ENCODE results near the gene PARS2. TPM values are rescaled to one million over a fixed set of nuclear protein-coding genes. Genes with fewer than 3 reads are reported as not detected.

Gene PARS2
- total RNA-seq, 1 donor from 2014 or later: 5.1 TPM

GRCh38 chr1:54766726-54767125 is 2.4 kb upstream of the PARS2 start:
- TF ChIP-seq, protein P1, sequence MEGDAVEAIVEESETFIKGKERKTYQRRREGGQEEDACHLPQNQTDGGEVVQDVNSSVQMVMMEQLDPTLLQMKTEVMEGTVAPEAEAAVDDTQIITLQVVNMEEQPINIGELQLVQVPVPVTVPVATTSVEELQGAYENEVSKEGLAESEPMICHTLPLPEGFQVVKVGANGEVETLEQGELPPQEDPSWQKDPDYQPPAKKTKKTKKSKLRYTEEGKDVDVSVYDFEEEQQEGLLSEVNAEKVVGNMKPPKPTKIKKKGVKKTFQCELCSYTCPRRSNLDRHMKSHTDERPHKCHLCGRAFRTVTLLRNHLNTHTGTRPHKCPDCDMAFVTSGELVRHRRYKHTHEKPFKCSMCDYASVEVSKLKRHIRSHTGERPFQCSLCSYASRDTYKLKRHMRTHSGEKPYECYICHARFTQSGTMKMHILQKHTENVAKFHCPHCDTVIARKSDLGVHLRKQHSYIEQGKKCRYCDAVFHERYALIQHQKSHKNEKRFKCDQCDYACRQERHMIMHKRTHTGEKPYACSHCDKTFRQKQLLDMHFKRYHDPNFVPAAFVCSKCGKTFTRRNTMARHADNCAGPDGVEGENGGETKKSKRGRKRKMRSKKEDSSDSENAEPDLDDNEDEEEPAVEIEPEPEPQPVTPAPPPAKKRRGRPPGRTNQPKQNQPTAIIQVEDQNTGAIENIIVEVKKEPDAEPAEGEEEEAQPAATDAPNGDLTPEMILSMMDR (IDR thresholded peaks at IDR 0.05; ENCODE audit: borderline replicate concordance): no peak
- Histone ChIP-seq H3K4me3 (no peak overlapping the region), H3K27me3 (ENCODE audit: low read depth) (no peaks in the 10 kb centered on the region), H3K9me3 (replicated peaks) (no peaks in the 10 kb centered on the region), H3K27ac (replicated peaks) (no peak overlapping the region), H3K4me1 (peaks cover 18% of the 10 kb centered on the region), H3K36me3 (no peaks in the 10 kb centered on the region)
- DNase-seq: no peak
- intact Hi-C loops (cut with micrococcal nuclease): no loop called here

GRCh38 chr1:54764922-54765561 is 719 bp upstream of the PARS2 start:
- Histone ChIP-seq H3K36me3 (no peaks in the 10 kb centered on the region), H3K9me3 (replicated peaks) (no peaks in the 10 kb centered on the region), H3K27me3 (ENCODE audit: low read depth) (no peaks in the 10 kb centered on the region), H3K27ac (replicated peaks) (peak overlapping the region; percentile 68), H3K4me1 (peaks cover 18% of the 10 kb centered on the region), H3K4me3 (peak overlapping the region; percentile 87)
- intact Hi-C loops (cut with micrococcal nuclease): no loop called here
- TF ChIP-seq, protein P1 (IDR thresholded peaks at IDR 0.05; ENCODE audit: borderline replicate concordance): no peak
- no peak for DNase-seq

DNA sequence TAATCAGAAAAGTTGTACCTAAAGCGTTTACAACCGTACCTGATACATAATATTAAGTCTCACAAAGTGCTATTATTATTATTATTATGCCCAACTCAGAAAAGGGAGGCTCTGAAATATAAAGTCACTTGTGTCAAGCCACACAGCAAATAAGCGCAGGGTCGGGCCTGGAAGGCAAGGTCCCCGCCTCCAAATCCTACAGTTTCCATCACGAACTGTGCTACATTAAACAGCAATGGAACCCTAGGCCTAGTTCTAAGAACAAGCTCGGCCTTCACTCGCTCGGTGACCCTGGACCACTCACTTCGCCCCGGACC is 549 bp downstream of the PARS2 start:
- Histone ChIP-seq H3K4me3 (peak overlapping the region; percentile 87), H3K9me3 (replicated peaks) (no peaks in the 10 kb centered on the region), H3K27me3 (ENCODE audit: low read depth) (no peaks in the 10 kb centered on the region), H3K36me3 (peaks cover under 1% of the 10 kb centered on the region), H3K4me1 (peaks cover 18% of the 10 kb centered on the region), H3K27ac (replicated peaks) (peak overlapping the region; percentile 79)
- intact Hi-C loops (cut with micrococcal nuclease): no loop called here
- DNase-seq: no peak
- TF ChIP-seq, protein P1 (IDR thresholded peaks at IDR 0.05; ENCODE audit: borderline replicate concordance): no peak

- no peak overlapping the region for H3K27ac ChIP-seq (replicated peaks)
- H3K27me3 ChIP-seq (ENCODE audit: low read depth): no peaks in the 10 kb centered on the region
- intact Hi-C loops (cut with micrococcal nuclease): no loop called here
- no peaks in the 10 kb centered on the region for H3K9me3 ChIP-seq (replicated peaks)
- TF ChIP-seq, protein P1 (IDR thresholded peaks at IDR 0.05; ENCODE audit: borderline replicate concordance): no peak
- peaks cover 21% of the 10 kb centered on the region for H3K36me3 ChIP-seq
- no peak for DNase-seq
- H3K4me1 ChIP-seq: peaks cover 7% of the 10 kb centered on the region
- H3K4me3 ChIP-seq: no peak overlapping the region
Observed at GRCh38 chr1:54758678-54759348, 5.5 kb downstream of the PARS2 start.

- Histone ChIP-seq H3K4me1 (no peaks in the 10 kb centered on the region), H3K27ac (replicated peaks) (no peak overlapping the region), H3K36me3 (peaks cover 21% of the 10 kb centered on the region), H3K27me3 (ENCODE audit: low read depth) (no peaks in the 10 kb centered on the region), H3K4me3 (no peak overlapping the region), H3K9me3 (replicated peaks) (no peaks in the 10 kb centered on the region)
- intact Hi-C loops (cut with micrococcal nuclease): no loop called here
- TF ChIP-seq, protein P1 (IDR thresholded peaks at IDR 0.05; ENCODE audit: borderline replicate concordance): no peak
- DNase-seq: no peak
Observed at GRCh38 chr1:54757833-54758232, 6.5 kb downstream of the PARS2 start.
